CD4-positive, alpha-beta memory T cell (primary cell): ENCODE data around the gene SOX8. TPM values are rescaled to one million over a fixed set of nuclear protein-coding genes. Genes with fewer than 3 reads are reported as not detected.

Experiments used
- CTCF ChIA-PET: fragments of 350-600 bp; sonication (Branson Sonifier 250); formaldehyde crosslinking; loops from one replicate; lab custom pipeline; 2021; ENCODE audit warnings: inconsistent platforms; ENCODE audit not compliant: partially characterized antibody; lab: Charles Lee
- POLR2A ChIA-PET: fragments of 350-600 bp; sonication (Branson Sonifier 250); formaldehyde crosslinking; loops from one replicate; lab custom pipeline; 2021; ENCODE audit not compliant: partially characterized antibody; lab: Charles Lee
- DNase-seq, 5 donors: peaks; one replicate each; pipeline versions ENCODE4 v3.0.0 to v3.0.0-alpha.2; 2020 to 2022; ENCODE audit warnings: mixed read lengths in 1 of 5
- H3K27ac ChIP-seq: one replicate; pipeline ENCODE4 v1.7.0; 2013; ENCODE audit warnings: low read depth, low read length
- H3K27me3 ChIP-seq: 2 replicates; pipeline ENCODE4 v1.7.0; 2013; ENCODE audit warnings: mild to moderate bottlenecking, low read length, moderate library complexity; ENCODE audit not compliant: insufficient read depth
- H3K36me3 ChIP-seq: 2 replicates; pipeline ENCODE4 v1.7.0; 2013; ENCODE audit warnings: mild to moderate bottlenecking, low read length, moderate library complexity; ENCODE audit not compliant: insufficient read depth
- H3K4me1 ChIP-seq: 2 replicates; pipeline ENCODE4 v1.7.0; 2013; ENCODE audit warnings: mild to moderate bottlenecking, low read length, moderate library complexity; ENCODE audit not compliant: insufficient read depth
- H3K4me3 ChIP-seq, 2 donors: one replicate each; pipeline ENCODE4 v1.7.0; 2013; ENCODE audit warnings: low read length in 2 of 2, mild to moderate bottlenecking in 1 of 2
- H3K9me3 ChIP-seq, 2 donors: one replicate each; pipeline ENCODE4 v1.7.0; 2013; ENCODE audit warnings: low read length in 2 of 2, control low read depth in 1 of 2; ENCODE audit not compliant: control insufficient read depth in 1 of 2
- H3K27ac Mint-ChIP-seq, 7 donors: one replicate each; pipeline ENCODE4 v1.8.0; 2020 to 2021; ENCODE audit warnings: mixed read lengths in 7 of 7, mild to moderate bottlenecking in 6 of 7, inconsistent platforms in 3 of 7, moderate library complexity in 3 of 7
- H3K27me3 Mint-ChIP-seq, 2 donors: one replicate each; pipeline ENCODE4 v1.8.0; 2020 to 2021; ENCODE audit warnings: mixed read lengths in 2 of 2
- H3K36me3 Mint-ChIP-seq, 2 donors: one replicate each; pipeline ENCODE4 v1.8.0; 2020 to 2021; ENCODE audit warnings: mixed read lengths in 2 of 2, inconsistent platforms in 1 of 2, mild to moderate bottlenecking in 1 of 2
- H3K4me1 Mint-ChIP-seq, 4 donors: one replicate each; pipeline ENCODE4 v1.8.0; 2020 to 2021; ENCODE audit warnings: mixed read lengths in 4 of 4, mild to moderate bottlenecking in 1 of 4
- H3K4me3 Mint-ChIP-seq, 8 donors: one replicate each; pipeline ENCODE4 v1.8.0; 2020 to 2021; ENCODE audit warnings: mixed read lengths in 8 of 8, mild to moderate bottlenecking in 7 of 8, moderate library complexity in 6 of 8, inconsistent platforms in 3 of 8
- H3K9me3 Mint-ChIP-seq, 8 donors: one replicate each; pipeline ENCODE4 v1.8.0; 2020 to 2021; ENCODE audit warnings: mixed read lengths in 8 of 8, mild to moderate bottlenecking in 5 of 8, inconsistent platforms in 3 of 8, moderate library complexity in 1 of 8
- intact Hi-C: fragments of 100-400 bp; cut with micrococcal nuclease; formaldehyde crosslinking; loops from one replicate; pipeline ENCODE4 v1.15.1; 2023
- polyA plus RNA-seq, 2 donors: library from polyadenylated mRNA; unstranded; fragments of 300-500 nt; fragmentation: Illumina TruSeq; gene quantifications; one replicate each; pipeline ENCODE4 v1.2.3, GENCODE V29; 2021
- total RNA-seq, 2 experiments: library from RNA; stranded (reverse); gene quantifications; one replicate each; pipeline ENCODE4 v1.2.3, GENCODE V29; 2021

The SOX8 gene
- total and polyA plus RNA-seq, 4 experiments from 2014 or later = 0.47 to 3.4 (median 2.4) TPM

DNA sequence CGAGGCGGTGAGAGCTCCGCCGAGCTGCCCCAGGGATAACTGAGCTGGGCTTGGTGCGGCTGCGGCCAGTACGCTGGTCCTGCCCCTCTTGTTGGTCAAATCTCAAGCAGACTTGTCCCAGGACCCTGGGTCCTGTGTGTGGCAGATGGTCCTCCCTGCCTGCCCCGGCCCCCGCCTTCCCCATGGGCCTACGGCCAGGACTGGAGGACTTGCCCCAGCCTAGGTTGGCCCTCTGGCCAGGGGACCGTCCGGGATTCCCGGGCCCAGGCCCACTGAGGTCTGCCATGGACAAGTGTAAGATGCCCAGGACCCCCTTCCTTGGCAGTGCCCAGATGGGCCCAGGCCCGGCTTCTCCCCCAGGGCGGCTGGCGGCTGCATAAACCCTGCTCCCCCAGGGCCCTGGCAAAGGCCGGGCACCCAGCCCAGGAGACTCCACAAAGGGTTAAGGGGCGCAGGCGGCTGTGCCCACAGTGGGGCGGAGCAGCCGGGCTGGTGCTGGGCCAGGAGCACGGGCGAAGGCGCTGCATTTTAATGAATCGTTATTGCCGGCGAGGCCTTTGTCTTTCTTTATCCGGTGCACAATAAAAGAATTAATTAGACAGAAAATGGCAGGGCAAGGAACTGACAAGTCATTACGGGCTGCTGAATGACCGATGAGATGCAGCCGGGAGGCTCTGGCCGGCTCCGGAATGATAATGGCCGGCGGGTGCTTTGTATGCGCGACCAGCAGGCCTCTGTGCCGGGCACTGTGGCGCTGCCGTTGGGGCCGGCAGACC is 9.1 kb downstream of the SOX8 start:
- Histone ChIP-seq H3K4me1 (peaks cover 2% of the 10 kb centered on the region), H3K9me3 (no peaks in the 10 kb centered on the region), H3K4me3 (no peak overlapping the region), H3K36me3 (no peaks in the 10 kb centered on the region), H3K27me3 (no peaks in the 10 kb centered on the region), H3K27ac (no peak overlapping the region)
- H3K4me1 Mint-ChIP-seq = peaks cover 0 to 13% (median 8%) of the 10 kb centered on the region in 4 donors
- peak overlapping the region in 1 of 7 donors; percentile 30 for H3K27ac Mint-ChIP-seq
- H3K36me3 Mint-ChIP-seq = no peaks in the 10 kb centered on the region
- no peak overlapping the region for H3K4me3 Mint-ChIP-seq
- ChIA-PET POLR2A (interaction anchor here (1.1 kb wide), 1 partner anchor 10 kb away, joined by 3 read pairs; no protein-coding TSS in a partner anchor), CTCF (no interaction called here)
- no peak for DNase-seq
- intact Hi-C loops = no loop called here
- no peaks in the 10 kb centered on the region for H3K9me3 Mint-ChIP-seq
- H3K27me3 Mint-ChIP-seq = no peaks in the 10 kb centered on the region

GRCh38 chr16:991345-991744 is 9.8 kb downstream of the SOX8 start:
- Histone ChIP-seq H3K4me3 (no peak overlapping the region), H3K27me3 (no peaks in the 10 kb centered on the region), H3K4me1 (peaks cover 8% of the 10 kb centered on the region), H3K9me3 (no peaks in the 10 kb centered on the region), H3K36me3 (no peaks in the 10 kb centered on the region), H3K27ac (no peak overlapping the region)
- ChIA-PET POLR2A (interaction anchor here (0.9 kb wide), 1 partner anchor 13 kb away, joined by 3 read pairs; no protein-coding TSS in a partner anchor), CTCF (no interaction called here)
- H3K36me3 Mint-ChIP-seq = no peaks in the 10 kb centered on the region
- DNase-seq = no peak
- H3K27me3 Mint-ChIP-seq = no peaks in the 10 kb centered on the region
- no peak overlapping the region for H3K4me3 Mint-ChIP-seq
- no peaks in the 10 kb centered on the region for H3K9me3 Mint-ChIP-seq
- H3K4me1 Mint-ChIP-seq = peaks cover 5 to 19% (median 15%) of the 10 kb centered on the region in 4 donors
- intact Hi-C loops = no loop called here
- peak overlapping the region in 1 of 7 donors; percentile 30 for H3K27ac Mint-ChIP-seq

- H3K9me3 ChIP-seq = no peaks in the 10 kb centered on the region
- no peak overlapping the region for H3K27ac ChIP-seq
- ChIA-PET CTCF (no interaction called here), POLR2A (interaction anchor here (0.9 kb wide), 1 partner anchor 13 kb away, joined by 3 read pairs; no protein-coding TSS in a partner anchor)
- H3K27ac Mint-ChIP-seq = no peak overlapping the region
- no peaks in the 10 kb centered on the region for H3K36me3 ChIP-seq
- H3K4me3 Mint-ChIP-seq = no peak overlapping the region
- intact Hi-C loops = no loop called here
- peaks cover 13% of the 10 kb centered on the region for H3K4me1 ChIP-seq
- peaks cover 9 to 23% (median 19%) of the 10 kb centered on the region in 4 donors for H3K4me1 Mint-ChIP-seq
- no peak for DNase-seq
- no peaks in the 10 kb centered on the region for H3K27me3 Mint-ChIP-seq
- H3K27me3 ChIP-seq = no peaks in the 10 kb centered on the region
- H3K36me3 Mint-ChIP-seq = no peaks in the 10 kb centered on the region
- no peaks in the 10 kb centered on the region for H3K9me3 Mint-ChIP-seq
- no peak overlapping the region for H3K4me3 ChIP-seq
Observed at GRCh38 chr16:991773-992172, 10.2 kb downstream of the SOX8 start.

DNA sequence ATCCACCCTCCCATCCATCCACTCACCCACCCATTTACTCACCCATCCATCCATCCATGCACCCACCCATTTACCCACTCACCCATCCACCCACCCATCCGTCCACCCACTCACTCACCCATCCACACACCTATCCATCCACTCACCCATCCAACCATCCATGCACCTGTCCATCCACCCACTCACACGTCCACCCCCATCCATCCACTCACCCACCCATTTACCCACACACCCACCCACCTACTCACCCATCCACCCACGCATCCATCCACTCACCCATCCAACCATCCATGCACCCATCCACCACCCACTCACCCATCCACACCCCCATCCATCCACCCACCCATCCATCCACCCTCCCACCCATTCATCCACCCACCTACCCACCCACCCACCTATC is 12.2 kb downstream of the SOX8 start:
- CTCF ChIA-PET = interaction anchor here (1.2 kb wide), 1 partner anchor 10 kb away, joined by 4 read pairs; no protein-coding TSS in a partner anchor

GRCh38 chr16:995087-995486 is 13.5 kb downstream of the SOX8 start:
- Histone ChIP-seq H3K4me1 (peaks cover 42% of the 10 kb centered on the region), H3K36me3 (no peaks in the 10 kb centered on the region), H3K4me3 (no peak overlapping the region), H3K9me3 (no peaks in the 10 kb centered on the region), H3K27ac (no peak overlapping the region), H3K27me3 (no peaks in the 10 kb centered on the region)
- Mint-ChIP-seq H3K4me1 (peaks cover 16 to 46% (median 33%) of the 10 kb centered on the region in 4 donors), H3K27ac (peak overlapping the region; percentile 28 to 94 (median 86)), H3K36me3 (no peaks in the 10 kb centered on the region), H3K27me3 (no peaks in the 10 kb centered on the region), H3K4me3 (peak overlapping the region in 5 of 8 donors; percentile 33 to 97 (median 59)), H3K9me3 (no peaks in the 10 kb centered on the region)
- no peak for DNase-seq
- ChIA-PET POLR2A (interaction anchor here (4.9 to 5.8 kb wide), 2 partner anchors 13 to 30 kb away, joined by 54 to 83 read pairs; partner anchors contain the start of gene SOX8), CTCF (interaction anchor here (1.2 to 4.4 kb wide), 4 partner anchors 9 to 108 kb away, joined by 3 to 50 read pairs (median 4); no protein-coding TSS in a partner anchor)
- intact Hi-C loops = loop anchor here (5.0 kb wide), 1 partner anchor 33 kb away; no protein-coding TSS in a partner anchor

More for the DNA sequence above, 12.2 kb downstream of the SOX8 start:
- POLR2A ChIA-PET = no interaction called here
- Histone ChIP-seq H3K27me3 (no peaks in the 10 kb centered on the region), H3K4me1 (peaks cover 31% of the 10 kb centered on the region), H3K4me3 (no peak overlapping the region), H3K36me3 (no peaks in the 10 kb centered on the region), H3K27ac (no peak overlapping the region), H3K9me3 (no peaks in the 10 kb centered on the region)
- H3K36me3 Mint-ChIP-seq = no peaks in the 10 kb centered on the region
- H3K4me3 Mint-ChIP-seq = no peak overlapping the region
- intact Hi-C loops = no loop called here
- H3K27me3 Mint-ChIP-seq = no peaks in the 10 kb centered on the region
- H3K4me1 Mint-ChIP-seq = peaks cover 14 to 40% (median 31%) of the 10 kb centered on the region in 4 donors
- DNase-seq = no peak
- H3K27ac Mint-ChIP-seq = no peak overlapping the region
- no peaks in the 10 kb centered on the region for H3K9me3 Mint-ChIP-seq

DNA sequence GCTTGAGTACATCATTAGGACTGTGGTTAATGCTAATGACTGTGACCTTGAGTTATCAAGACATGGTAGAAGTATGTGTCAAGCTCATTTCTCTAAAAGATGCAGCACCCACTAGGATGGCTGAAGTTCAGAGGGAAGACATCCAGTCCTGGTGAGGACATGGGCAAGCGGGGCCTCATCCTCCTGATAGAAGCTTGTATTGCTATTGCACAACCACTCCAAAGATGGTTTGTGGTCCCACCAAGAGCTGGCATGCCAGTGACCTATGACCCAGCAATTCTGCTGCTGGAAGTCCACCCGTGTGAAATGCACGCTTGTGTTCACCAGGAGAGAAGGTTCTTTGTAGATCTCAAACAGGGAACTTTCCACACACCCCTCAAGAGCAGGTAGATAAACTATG is 14.2 kb downstream of the SOX8 start:
- POLR2A ChIA-PET = interaction anchor here (2.2 to 5.8 kb wide), 4 partner anchors 10 to 31 kb away, joined by 9 to 83 read pairs (median 32); partner anchors contain the start of gene SOX8
- Mint-ChIP-seq H3K27ac (peak overlapping the region; percentile 84 to 98 (median 90)), H3K9me3 (no peaks in the 10 kb centered on the region), H3K4me1 (peaks cover 16 to 46% (median 33%) of the 10 kb centered on the region in 4 donors), H3K4me3 (peak overlapping the region in 7 of 8 donors; percentile 81 to 97 (median 84)), H3K27me3 (no peaks in the 10 kb centered on the region), H3K36me3 (no peaks in the 10 kb centered on the region)
- H3K4me3 ChIP-seq = no peak overlapping the region
- H3K4me1 ChIP-seq = peaks cover 42% of the 10 kb centered on the region
- intact Hi-C loops = loop anchor here (2.0 to 5.0 kb wide), 2 partner anchors 25 to 33 kb away; partner anchors contain the start of gene LMF1
- H3K27me3 ChIP-seq = no peaks in the 10 kb centered on the region
- CTCF ChIA-PET = interaction anchor here (1.2 to 4.4 kb wide), 4 partner anchors 15 to 107 kb away, joined by 3 to 50 read pairs (median 6); partner anchors contain the start of gene SOX8
- H3K27ac ChIP-seq = no peak overlapping the region
- H3K36me3 ChIP-seq = no peaks in the 10 kb centered on the region
- no peak for DNase-seq
- no peaks in the 10 kb centered on the region for H3K9me3 ChIP-seq

- peaks cover 42% of the 10 kb centered on the region for H3K4me1 ChIP-seq
- H3K27ac ChIP-seq = peak overlapping the region; percentile 74
- CTCF ChIA-PET = interaction anchor here (1.6 to 4.4 kb wide), 4 partner anchors 10 to 60 kb away, joined by 5 to 50 read pairs (median 7); partner anchors contain the start of gene SOX8
- no peaks in the 10 kb centered on the region for H3K9me3 Mint-ChIP-seq
- H3K9me3 ChIP-seq = no peaks in the 10 kb centered on the region
- peak overlapping the region; percentile 84 to 98 (median 93) for H3K27ac Mint-ChIP-seq
- H3K4me3 ChIP-seq = peak overlapping the region; percentile 47 to 55
- H3K36me3 ChIP-seq = no peaks in the 10 kb centered on the region
- intact Hi-C loops = loop anchor here (1.0 to 5.0 kb wide), 4 partner anchors 15 to 59 kb away; partner anchors contain the start of genes LMF1 and SOX8
- H3K27me3 Mint-ChIP-seq = no peaks in the 10 kb centered on the region
- H3K36me3 Mint-ChIP-seq = no peaks in the 10 kb centered on the region
- peak; percentile 34 to 61 (median 56) for DNase-seq
- no peaks in the 10 kb centered on the region for H3K27me3 ChIP-seq
- POLR2A ChIA-PET = interaction anchor here (1.0 to 5.8 kb wide), 8 partner anchors 8 to 177 kb away, joined by 3 to 83 read pairs (median 10); partner anchors contain the start of genes LMF1 and SOX8
- peak overlapping the region; percentile 81 to 97 (median 86) for H3K4me3 Mint-ChIP-seq
- H3K4me1 Mint-ChIP-seq = peaks cover 16 to 50% (median 37%) of the 10 kb centered on the region in 4 donors
Observed at GRCh38 chr16:996681-997080, 15.1 kb downstream of the SOX8 start.
